Right lobe of liver (tissue), 6 donors: ENCODE results near the gene C5orf58. TPM values are rescaled to one million over a fixed set of nuclear protein-coding genes. Genes with fewer than 3 reads are reported as not detected.

Experiments
- ATAC-seq, 4 donors: fragments of 200-7000 bp; cut with Tn5 transposase; one replicate each; pipeline ENCODE4 v1.9.1; 2020; ENCODE audit warnings: mild to moderate bottlenecking in 4 of 4, moderate library complexity in 4 of 4
- DNase-seq, 3 donors: peaks; one replicate each; pipeline ENCODE4 v3.0.0-alpha.2; 2020
- H3K27ac ChIP-seq, 3 donors: fragments of 200-600 bp; one replicate each; pipeline ENCODE4 v1.8.0; 2022
- H3K27me3 ChIP-seq, 2 donors: fragments of 200-600 bp; one replicate each; pipeline ENCODE4 v1.8.0; 2022
- H3K36me3 ChIP-seq, 4 donors: fragments of 200-600 bp; sonication (generic) in 1 of 4; one replicate each; pipeline versions ENCODE4 v1.5.1 to v1.8.0; 2017 to 2022; ENCODE audit warnings: control low read depth in 1 of 4
- H3K4me1 ChIP-seq, 4 donors: fragments of 200-600 bp; sonication (generic) in 1 of 4; one replicate each; pipeline versions ENCODE4 v1.5.1 to v1.8.0; 2017 to 2022; ENCODE audit warnings: control low read depth in 1 of 4
- H3K4me3 ChIP-seq, 3 donors: fragments of 200-600 bp; one replicate each; pipeline ENCODE4 v1.8.0; 2022
- H3K9me3 ChIP-seq, 4 donors: fragments of 200-600 bp; sonication (generic) in 1 of 4; one replicate each; pipeline versions ENCODE4 v1.5.1 to v1.8.0; 2017 to 2022; ENCODE audit warnings: control low read depth in 1 of 4
- CTCF ChIP-seq, 4 donors: fragments of 200-600 bp in 3 of 4; fragments of 450-650 bp in 1 of 4; IDR thresholded peaks; one replicate each; pipeline versions ENCODE4 v1.5.1 to v1.8.0; 2016 to 2022; ENCODE audit warnings: antibody characterized with exemption in 4 of 4, mild to moderate bottlenecking in 2 of 4
- POLR2A ChIP-seq: fragments of 450-650 bp; IDR thresholded peaks from one replicate; pipeline ENCODE4 v1.6.1; 2017; ENCODE audit warnings: antibody characterized with exemption, mild to moderate bottlenecking
- WGBS: methylation state at CpG from one replicate; pipeline ENCODE4 v1.1.6; 2018; ENCODE audit warnings: low coverage, low lambda C conversion rate; ENCODE audit not compliant: insufficient coverage; ENCODE audit errors: missing lambda C conversion rate; 5-methylcytosine and 5-hydroxymethylcytosine counted together
- intact Hi-C, 2 donors: fragments of 100-400 bp; cut with DNase I; formaldehyde crosslinking; loops; one replicate each; pipeline versions ENCODE4 v1.11.2 to v1.14.1; 2022
- total RNA-seq, 6 experiments: library from RNA; depleted of rRNA in 2 of 6; stranded (reverse); fragments of >200 nt in 2 of 6; fragmentation: NEBNext Ultra II Directional in 3 of 6; extraction: Animal tissue kit (Norgen Biotek cat#: 25700) in 3 of 6; gene quantifications; one replicate each; pipeline versions ENCODE4 v1.1.0 to v1.2.4, GENCODE V29; 2016 to 2023
- donor health status: DM: no; HTN: yes; CAD: no.
- donor health status: DM: no; HTN: no; CAD: no.
- donor health status: DM: no; HTN: no; CAD: no.
- donor health status: DM: no; HTN: yes; CAD: no.
- donor health status: DM: no; HTN: yes; CAD: no.

Gene C5orf58
- total RNA-seq, 6 experiments from 2014 or later, result not detected

- Histone ChIP-seq H3K27ac (no peak overlapping the region), H3K36me3 (no peaks in the 10 kb centered on the region), H3K4me3 (no peak overlapping the region), H3K4me1 (no peaks in the 10 kb centered on the region), H3K9me3 (no peaks in the 10 kb centered on the region), H3K27me3 (no peaks in the 10 kb centered on the region)
- DNase-seq (no peak), ATAC-seq (no peak)
- WGBS, result 82% methylated on average over 6 of the region's 7 CpGs
- intact Hi-C loops, result loop anchor here in 1 of 2 donors (10.0 kb wide), 1 partner anchor 82 kb away; the partner anchor contains the start of gene FOXI1
- no peak for TF ChIP-seq CTCF (IDR thresholded peaks at IDR 0.05)
- TF ChIP-seq POLR2A, result no peak
These were observed 45.9 kb upstream of the C5orf58 start for GRCh38 chr5:170186856-170187255.

DNA sequence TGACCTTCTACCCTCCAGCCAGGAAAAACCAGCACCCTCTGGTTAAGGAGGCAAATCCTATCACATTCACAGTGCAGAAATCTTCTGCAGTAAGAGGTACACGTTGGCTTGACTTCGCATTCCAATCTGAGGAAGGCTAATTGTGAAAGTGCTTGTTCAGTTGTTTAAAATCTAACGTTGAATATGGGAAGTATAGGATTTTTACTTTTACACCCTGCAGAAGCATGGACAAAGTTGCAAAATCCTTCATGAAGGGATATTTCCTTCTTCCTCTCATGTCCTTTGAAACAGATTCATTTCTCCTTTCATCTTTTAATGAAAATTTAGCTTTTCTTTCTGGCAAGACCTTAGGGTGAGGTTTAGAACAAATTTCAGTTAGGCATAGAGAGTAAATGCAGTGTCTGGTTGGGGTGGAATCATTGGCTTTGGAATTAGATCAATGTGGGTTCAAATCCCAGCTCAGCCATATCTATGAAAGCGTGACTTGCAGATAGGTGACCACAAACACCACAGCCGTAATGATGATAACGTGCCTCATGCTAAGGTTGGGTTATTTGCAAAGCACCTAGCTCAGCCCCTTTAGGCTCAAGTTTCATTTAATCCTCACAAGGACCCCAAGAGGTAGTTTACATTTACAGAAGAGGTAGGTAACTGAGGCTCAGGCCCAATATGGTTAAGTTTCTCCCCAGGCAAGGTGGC is 42.2 kb upstream of the C5orf58 start:
- H3K36me3 ChIP-seq, result no peaks in the 10 kb centered on the region
- no peak overlapping the region for H3K27ac ChIP-seq
- whole genome bisulfite sequencing, result 33% methylated on average over 6 of the region's 6 CpGs
- no peak for DNase-seq
- no peak overlapping the region for H3K4me3 ChIP-seq
- no peaks in the 10 kb centered on the region for H3K9me3 ChIP-seq
- intact Hi-C loops, result loop anchor here in 1 of 2 donors (5.0 kb wide), 1 partner anchor 503 kb away; no protein-coding TSS in a partner anchor
- H3K27me3 ChIP-seq, result no peaks in the 10 kb centered on the region
- H3K4me1 ChIP-seq, result no peaks in the 10 kb centered on the region
- ATAC-seq, result no peak
- TF ChIP-seq POLR2A (no peak), CTCF (IDR thresholded peaks at IDR 0.05) (no peak)

DNA sequence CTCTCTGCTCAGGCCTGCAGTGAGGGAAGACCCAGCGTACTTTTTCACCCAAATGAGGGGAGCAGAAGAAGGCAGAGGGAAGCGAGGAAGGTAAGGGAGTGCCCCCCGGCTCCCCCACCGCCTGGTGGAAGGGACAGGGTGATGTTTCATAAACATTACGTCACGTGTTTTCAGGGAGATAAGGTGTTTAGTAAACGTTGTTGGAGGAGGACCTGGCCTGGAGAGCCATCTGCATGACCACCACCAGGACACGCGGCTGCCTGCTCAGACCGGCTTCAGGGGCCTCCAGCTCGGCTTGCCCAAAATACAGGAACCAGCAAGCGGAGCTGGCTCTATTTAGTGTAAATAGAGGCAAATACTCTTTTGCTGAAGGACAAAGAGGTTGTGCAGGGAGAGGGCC is 40.0 kb upstream of the C5orf58 start:
- DNase-seq (no peak), ATAC-seq (no peak)
- Histone ChIP-seq H3K36me3 (no peaks in the 10 kb centered on the region), H3K9me3 (no peaks in the 10 kb centered on the region), H3K4me3 (no peak overlapping the region), H3K4me1 (no peaks in the 10 kb centered on the region), H3K27me3 (no peaks in the 10 kb centered on the region), H3K27ac (no peak overlapping the region)
- intact Hi-C loops, result loop anchor here in 1 of 2 donors (5.0 kb wide), 1 partner anchor 506 kb away; no protein-coding TSS in a partner anchor
- 56% methylated on average over 8 of the region's 12 CpGs for WGBS
- no peak for TF ChIP-seq CTCF (IDR thresholded peaks at IDR 0.05)

GRCh38 chr5:170195961-170196360 is 36.8 kb upstream of the C5orf58 start:
- Histone ChIP-seq H3K36me3 (no peaks in the 10 kb centered on the region), H3K27me3 (no peaks in the 10 kb centered on the region), H3K4me3 (no peak overlapping the region), H3K27ac (no peak overlapping the region), H3K4me1 (no peaks in the 10 kb centered on the region), H3K9me3 (no peaks in the 10 kb centered on the region)
- intact Hi-C loops, result no loop called here
- DNase-seq, result no peak
- no peak for ATAC-seq
- TF ChIP-seq CTCF (IDR thresholded peaks at IDR 0.05) (no peak), POLR2A (no peak)
- 74% methylated on average over 4 of the region's 4 CpGs for WGBS
